ENCODE measurements around the gene PAPLN.

The PAPLN gene

GRCh38 chr14:73208390-73208789 is 28.9 kb upstream of the PAPLN start:
- TF ChIP-seq, protein P1, sequence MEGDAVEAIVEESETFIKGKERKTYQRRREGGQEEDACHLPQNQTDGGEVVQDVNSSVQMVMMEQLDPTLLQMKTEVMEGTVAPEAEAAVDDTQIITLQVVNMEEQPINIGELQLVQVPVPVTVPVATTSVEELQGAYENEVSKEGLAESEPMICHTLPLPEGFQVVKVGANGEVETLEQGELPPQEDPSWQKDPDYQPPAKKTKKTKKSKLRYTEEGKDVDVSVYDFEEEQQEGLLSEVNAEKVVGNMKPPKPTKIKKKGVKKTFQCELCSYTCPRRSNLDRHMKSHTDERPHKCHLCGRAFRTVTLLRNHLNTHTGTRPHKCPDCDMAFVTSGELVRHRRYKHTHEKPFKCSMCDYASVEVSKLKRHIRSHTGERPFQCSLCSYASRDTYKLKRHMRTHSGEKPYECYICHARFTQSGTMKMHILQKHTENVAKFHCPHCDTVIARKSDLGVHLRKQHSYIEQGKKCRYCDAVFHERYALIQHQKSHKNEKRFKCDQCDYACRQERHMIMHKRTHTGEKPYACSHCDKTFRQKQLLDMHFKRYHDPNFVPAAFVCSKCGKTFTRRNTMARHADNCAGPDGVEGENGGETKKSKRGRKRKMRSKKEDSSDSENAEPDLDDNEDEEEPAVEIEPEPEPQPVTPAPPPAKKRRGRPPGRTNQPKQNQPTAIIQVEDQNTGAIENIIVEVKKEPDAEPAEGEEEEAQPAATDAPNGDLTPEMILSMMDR (conservative IDR thresholded peaks at IDR 0.05; ENCODE audit: low read length): no peak
- DNase-seq (ENCODE audit: low read depth): no peak
- H3K4me3 ChIP-seq (ENCODE audit: low read length): no peak overlapping the region

- TF ChIP-seq, protein P1 (conservative IDR thresholded peaks at IDR 0.05; ENCODE audit: low read length): no peak
- no peak for DNase-seq (ENCODE audit: low read depth)
- no peak overlapping the region for H3K4me3 ChIP-seq (ENCODE audit: low read length)
Measured at GRCh38 chr14:73208846-73209245, 28.5 kb upstream of the PAPLN start.

- no peak for DNase-seq (ENCODE audit: low read depth)
- TF ChIP-seq, protein P1 (conservative IDR thresholded peaks at IDR 0.05; ENCODE audit: low read length): no peak
- no peak overlapping the region for H3K4me3 ChIP-seq (ENCODE audit: low read length)
Measured at GRCh38 chr14:73209953-73210352, 27.4 kb upstream of the PAPLN start.

DNA sequence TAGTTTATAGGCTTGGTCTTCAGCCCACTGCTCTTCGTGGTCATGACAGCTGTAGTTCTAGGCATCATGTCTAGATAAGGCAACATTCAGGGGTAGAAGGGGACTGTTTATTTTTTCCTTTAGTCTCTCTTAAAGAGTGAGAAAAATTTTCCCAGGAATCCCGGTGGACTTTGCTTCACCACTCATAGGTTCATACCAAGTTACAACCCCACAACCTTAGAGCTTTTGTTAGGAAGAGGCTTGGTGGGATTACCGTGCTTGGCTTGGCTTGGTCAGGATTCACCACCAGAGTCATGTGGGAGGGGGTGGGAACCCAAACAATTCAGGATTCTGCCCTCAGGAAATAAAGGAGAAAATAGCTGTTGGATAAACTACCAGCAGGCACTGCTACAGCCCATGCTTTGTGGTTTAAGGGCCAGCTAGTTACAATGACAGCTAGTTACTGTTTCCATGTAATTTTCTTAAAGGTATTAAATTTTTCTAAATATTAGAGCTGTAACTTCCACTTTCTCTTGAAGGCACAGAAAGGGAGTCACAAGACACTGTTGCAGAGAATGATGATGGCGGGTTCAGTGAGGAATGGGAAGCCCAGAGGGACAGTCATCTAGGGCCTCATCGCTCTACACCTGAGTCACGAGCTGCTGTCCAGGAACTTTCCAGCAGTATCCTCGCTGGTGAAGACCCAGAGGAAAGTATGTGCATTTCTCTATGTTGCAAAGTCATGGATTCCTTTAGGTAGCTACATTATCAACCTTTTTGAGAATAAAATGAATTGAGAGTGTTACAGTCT is 25.9 kb upstream of the PAPLN start:
- no peak for DNase-seq (ENCODE audit: low read depth)
- TF ChIP-seq, protein P1 (conservative IDR thresholded peaks at IDR 0.05; ENCODE audit: low read length): no peak
- no peak overlapping the region for H3K4me3 ChIP-seq (ENCODE audit: low read length)

GRCh38 chr14:73216030-73216429 is 21.3 kb upstream of the PAPLN start:
- no peak overlapping the region for H3K4me3 ChIP-seq (ENCODE audit: low read length)
- TF ChIP-seq, protein P1 (conservative IDR thresholded peaks at IDR 0.05; ENCODE audit: low read length): no peak
- DNase-seq (ENCODE audit: low read depth): no peak

DNA sequence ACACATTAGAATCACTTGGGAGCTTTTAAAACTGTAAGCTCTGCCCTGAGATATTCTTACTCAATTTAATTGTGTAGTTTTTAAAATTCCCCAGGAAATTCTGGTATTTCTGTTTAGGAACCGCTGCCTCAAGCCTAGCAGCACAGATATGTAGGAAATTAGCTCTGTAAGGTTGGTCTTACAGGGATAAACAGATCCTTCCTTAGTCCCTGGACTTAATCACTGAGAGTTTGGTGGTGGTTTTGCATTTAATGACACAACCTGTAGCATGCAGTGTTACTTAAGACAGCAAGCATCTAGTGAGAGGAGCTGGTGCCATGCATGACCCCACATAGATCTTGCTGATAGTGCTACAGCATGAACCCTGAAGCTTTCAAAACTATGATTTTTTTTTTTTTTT is 19.9 kb upstream of the PAPLN start:
- TF ChIP-seq, protein P1 (conservative IDR thresholded peaks at IDR 0.05; ENCODE audit: low read length): no peak
- no peak for DNase-seq (ENCODE audit: low read depth)
- no peak overlapping the region for H3K4me3 ChIP-seq (ENCODE audit: low read length)

DNA sequence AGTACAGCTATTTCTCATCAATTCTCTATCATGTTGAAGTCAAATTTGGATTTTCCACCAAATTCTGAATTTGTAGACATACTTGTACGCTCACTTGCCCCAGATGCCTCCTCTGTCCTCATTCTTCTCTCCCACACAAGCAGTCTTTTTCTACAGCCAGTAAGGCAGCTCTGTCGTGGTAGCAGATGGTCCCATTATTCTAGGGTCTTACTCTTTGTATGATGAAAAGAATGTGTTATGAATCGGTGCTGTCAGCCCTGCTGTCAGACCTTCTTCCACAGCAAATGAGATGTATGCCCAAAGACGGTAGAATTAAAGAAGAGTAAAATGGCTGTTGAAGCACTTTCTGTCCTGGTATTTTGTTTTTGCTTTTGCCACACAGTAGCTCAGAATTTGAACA is 17.2 kb upstream of the PAPLN start:
- TF ChIP-seq, protein P1 (conservative IDR thresholded peaks at IDR 0.05; ENCODE audit: low read length): no peak
- H3K4me3 ChIP-seq (ENCODE audit: low read length): no peak overlapping the region
- no peak for DNase-seq (ENCODE audit: low read depth)
